HCT116 (cell line): ENCODE results near the gene RNPEPL1. TPM values are rescaled to one million over a fixed set of nuclear protein-coding genes. Genes with fewer than 3 reads are reported as not detected.

Experiments
- ATAC-seq: fragments of 200-7000 bp; cut with Tn5 transposase; 2 replicates; pipeline ENCODE4 v1.9.1; 2020; ENCODE audit warnings: mild to moderate bottlenecking, moderate library complexity
- BruUV-seq: library from RNA; stranded (reverse); fragments of 400-500 nt; replicated peaks from 2 replicates; lab custom pipeline; 2021; lab: Mats Ljungman, UMichigan
- CTCF ChIA-PET: fragments of 300-600 bp; sonication (Branson Sonifier 250); formaldehyde crosslinking; loops from one replicate; lab custom pipeline; 2021; ENCODE audit warnings: antibody characterized with exemption; lab: Charles Lee
- POLR2A ChIA-PET: fragments of 300-600, 350-600 bp; sonication (Branson Sonifier 250); formaldehyde crosslinking; loops from one replicate; lab custom pipeline; 2021; ENCODE audit warnings: antibody characterized with exemption; lab: Charles Lee
- RAD21 ChIA-PET, 2 experiments: fragments of 300-600 bp; sonication (Branson Sonifier 250); formaldehyde crosslinking; loops; one replicate each; lab custom pipeline; 2023; ENCODE audit warnings: low total read pairs in 2 of 2; ENCODE audit not compliant: uncharacterized antibody in 2 of 2, unreplicated experiment in 2 of 2, low non-redundant PET in 1 of 2; lab: Charles Lee
- DNase-seq: peaks from one replicate; pipeline ENCODE4 v3.0.0-alpha.2; 2010; ENCODE audit warnings: low read depth, low spot score
- H2AFZ ChIP-seq: fragments of 200-600 bp; shearing (Covaris generic), sonication (generic); 2 replicates; pipeline ENCODE4 v1.6.1; 2017; ENCODE audit warnings: low read depth, mixed run types, mixed read lengths, antibody characterized with exemption, low read length; ENCODE audit not compliant: poor library complexity, severe bottlenecking
- H3K27ac ChIP-seq: 2 replicates; pipeline ENCODE4 v1.5.1; 2012; ENCODE audit warnings: low read depth, low read length
- H3K27me3 ChIP-seq: fragments of 200-600 bp; sonication (generic); 2 replicates; pipeline ENCODE4 v1.6.1; 2016; ENCODE audit warnings: mixed run types, low read length, mixed read lengths; ENCODE audit not compliant: insufficient read depth
- H3K36me3 ChIP-seq, 2 experiments: fragments of 200-500 bp in 1 of 2; fragments of 200-600 bp in 1 of 2; sonication (Bioruptor generic) in 1 of 2; sonication (generic) in 1 of 2; 2 replicates each; pipeline versions ENCODE4 v1.5.1 to v1.6.1; 2014 to 2016; ENCODE audit warnings: low read length in 2 of 2, inconsistent platforms in 1 of 2, mixed read lengths in 1 of 2, mixed run types in 1 of 2; ENCODE audit not compliant: insufficient read depth in 2 of 2, control insufficient read depth in 1 of 2
- H3K4me1 ChIP-seq, 2 experiments: fragments of 200-600 bp in 1 of 2; sonication (generic) in 1 of 2; 2 replicates each; pipeline versions ENCODE4 v1.5.1 to v1.6.1; 2012 to 2017; ENCODE audit warnings: low read length in 2 of 2, inconsistent platforms in 1 of 2, mild to moderate bottlenecking in 1 of 2, mixed read lengths in 1 of 2, mixed run types in 1 of 2, moderate library complexity in 1 of 2; ENCODE audit not compliant: insufficient read depth in 2 of 2, control insufficient read depth in 1 of 2
- H3K4me2 ChIP-seq: fragments of 200-600 bp; sonication (generic); 2 replicates; pipeline ENCODE4 v1.6.1; 2017; ENCODE audit warnings: mixed run types, low read length, mixed read lengths
- H3K4me3 ChIP-seq, 2 experiments: fragments of 200-600 bp in 1 of 2; sonication (generic) in 1 of 2; replicated peaks in 1 of 2; 2 replicates each; pipeline ENCODE4 v1.5.1; 2011 to 2016; ENCODE audit warnings: low read length in 2 of 2, control low read depth in 1 of 2, low read depth in 1 of 2, mild to moderate bottlenecking in 1 of 2, mixed read lengths in 1 of 2, mixed run types in 1 of 2
- H3K79me2 ChIP-seq: fragments of 200-600 bp; sonication (generic); 2 replicates; pipeline ENCODE4 v1.6.1; 2017; ENCODE audit warnings: mild to moderate bottlenecking, mixed run types, low read length, moderate library complexity, mixed read lengths; ENCODE audit not compliant: insufficient read depth
- H3K9ac ChIP-seq: fragments of 200-600 bp; sonication (generic); 2 replicates; pipeline ENCODE4 v1.6.1; 2016; ENCODE audit warnings: low read length, mixed read lengths
- H3K9me2 ChIP-seq: fragments of 200-600 bp; sonication (generic), shearing (Covaris generic); 2 replicates; pipeline ENCODE4 v1.6.1; 2017; ENCODE audit warnings: mixed run types, mild to moderate bottlenecking, moderate library complexity; ENCODE audit not compliant: insufficient read depth
- H3K9me3 ChIP-seq, 2 experiments: fragments of 200-500 bp in 1 of 2; fragments of 200-600 bp in 1 of 2; sonication (Bioruptor generic) in 1 of 2; sonication (generic) in 1 of 2; 2 replicates each; pipeline ENCODE4 v1.6.1; 2014 to 2017; ENCODE audit warnings: low read length in 2 of 2, mixed read lengths in 2 of 2, inconsistent platforms in 1 of 2, low read depth in 1 of 2, mild to moderate bottlenecking in 1 of 2, mixed run types in 1 of 2, moderate library complexity in 1 of 2; ENCODE audit not compliant: control insufficient read depth in 1 of 2, insufficient read depth in 1 of 2
- H4K20me1 ChIP-seq: fragments of 200-600 bp; sonication (generic), shearing (Covaris generic); 2 replicates; pipeline ENCODE4 v1.6.1; 2017; ENCODE audit warnings: mixed run types, mild to moderate bottlenecking, moderate library complexity; ENCODE audit not compliant: insufficient read depth
- EGR1 ChIP-seq: IDR thresholded peaks from 2 replicates; pipeline ENCODE4 v1.6.1; 2012; ENCODE audit warnings: low read depth
- EZH2phosphoT487 ChIP-seq: fragments of 200-600 bp; IDR thresholded peaks from 2 replicates; pipeline ENCODE4 v1.6.1; 2018; ENCODE audit warnings: antibody characterized with exemption, borderline replicate concordance
- JUND ChIP-seq: IDR thresholded peaks from 2 replicates; pipeline ENCODE4 v1.6.1; 2012
- POLR2A ChIP-seq: IDR thresholded peaks from 2 replicates; pipeline ENCODE4 v1.7.0; 2011; ENCODE audit warnings: borderline replicate concordance; ENCODE audit not compliant: insufficient read depth, insufficient read length; ENCODE audit errors: extremely low read depth
- YY1 ChIP-seq: IDR thresholded peaks from 2 replicates; pipeline ENCODE4 v1.6.1; 2011; ENCODE audit warnings: low read length, low read depth, moderate library complexity, mild to moderate bottlenecking; ENCODE audit not compliant: insufficient replicate concordance; ENCODE audit errors: extremely low read depth
- ZBTB33 ChIP-seq: IDR thresholded peaks from 2 replicates; pipeline ENCODE4 v1.6.1; 2011; ENCODE audit warnings: mild to moderate bottlenecking, low read length, moderate library complexity; ENCODE audit not compliant: insufficient replicate concordance; ENCODE audit errors: extremely low read depth
- ZFX ChIP-seq: fragments of 450-650 bp; IDR thresholded peaks from 2 replicates; pipeline ENCODE4 v1.6.1; 2017
- intact Hi-C: fragments of 100-400 bp; cut with micrococcal nuclease; formaldehyde crosslinking; loops from 2 replicates; pipeline ENCODE4 v1.10.0; 2022
- total RNA-seq: library from RNA; stranded (reverse); gene quantifications from one replicate; pipeline ENCODE4 v1.2.1, GENCODE V29; 2021; ENCODE audit not compliant: unreplicated experiment
- TF ChIP-seq, protein P1 (sequence below): IDR thresholded peaks from 2 replicates; pipeline ENCODE4 v1.6.1; 2012
- TF ChIP-seq, protein P2 (sequence below), 3 experiments: fragments of 200-600 bp in 1 of 3; sonication (generic) in 1 of 3; IDR thresholded peaks in 2 of 3; conservative IDR thresholded peaks in 1 of 3; 2 replicates each; pipeline ENCODE4 v1.5.1; 2012 to 2017; ENCODE audit warnings: low read depth in 2 of 3, low read length in 2 of 3, antibody characterized with exemption in 1 of 3, borderline replicate concordance in 1 of 3, control low read depth in 1 of 3, mild to moderate bottlenecking in 1 of 3, mixed read lengths in 1 of 3, mixed run types in 1 of 3, moderate library complexity in 1 of 3; ENCODE audit not compliant: insufficient read depth in 1 of 3

Gene RNPEPL1
- total RNA-seq, 1 experiment from 2014 or later, result 49.7 TPM

GRCh38 chr2:240615396-240615795 is 47.1 kb downstream of the RNPEPL1 start (continued):
- no peak for TF ChIP-seq EZH2phosphoT487
- TF ChIP-seq POLR2A, result no peak
- TF ChIP-seq JUND, result no peak

- POLR2A ChIA-PET, result no interaction called here
- CTCF ChIA-PET, result no interaction called here
Observed at GRCh38 chr2:240615820-240616547, 47.7 kb downstream of the RNPEPL1 start.

More at GRCh38 chr2:240615820-240616547, 47.7 kb downstream of the RNPEPL1 start:
- no TSS peak for BruUV-seq
- no peaks in the 10 kb centered on the region for H3K36me3 ChIP-seq
- H3K27ac ChIP-seq, result no peak overlapping the region
- no peak overlapping the region for H3K4me2 ChIP-seq
- no peaks in the 10 kb centered on the region for H3K27me3 ChIP-seq
- H3K9me2 ChIP-seq, result no peaks in the 10 kb centered on the region
- H4K20me1 ChIP-seq, result no peaks in the 10 kb centered on the region
- no peak for ATAC-seq
- no peaks in the 10 kb centered on the region for H3K79me2 ChIP-seq
- no peak for DNase-seq
- peaks cover 0 to 11% of the 10 kb centered on the region in 2 experiments; a peak in 2 of 4 replicates for H3K9me3 ChIP-seq
- TF ChIP-seq, protein P1, sequence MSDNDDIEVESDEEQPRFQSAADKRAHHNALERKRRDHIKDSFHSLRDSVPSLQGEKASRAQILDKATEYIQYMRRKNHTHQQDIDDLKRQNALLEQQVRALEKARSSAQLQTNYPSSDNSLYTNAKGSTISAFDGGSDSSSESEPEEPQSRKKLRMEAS, result no peak
- no peak for TF ChIP-seq ZBTB33
- TF ChIP-seq EGR1, result no peak
- no peak for TF ChIP-seq ZFX
- TF ChIP-seq YY1, result no peak
- TF ChIP-seq, protein P2, sequence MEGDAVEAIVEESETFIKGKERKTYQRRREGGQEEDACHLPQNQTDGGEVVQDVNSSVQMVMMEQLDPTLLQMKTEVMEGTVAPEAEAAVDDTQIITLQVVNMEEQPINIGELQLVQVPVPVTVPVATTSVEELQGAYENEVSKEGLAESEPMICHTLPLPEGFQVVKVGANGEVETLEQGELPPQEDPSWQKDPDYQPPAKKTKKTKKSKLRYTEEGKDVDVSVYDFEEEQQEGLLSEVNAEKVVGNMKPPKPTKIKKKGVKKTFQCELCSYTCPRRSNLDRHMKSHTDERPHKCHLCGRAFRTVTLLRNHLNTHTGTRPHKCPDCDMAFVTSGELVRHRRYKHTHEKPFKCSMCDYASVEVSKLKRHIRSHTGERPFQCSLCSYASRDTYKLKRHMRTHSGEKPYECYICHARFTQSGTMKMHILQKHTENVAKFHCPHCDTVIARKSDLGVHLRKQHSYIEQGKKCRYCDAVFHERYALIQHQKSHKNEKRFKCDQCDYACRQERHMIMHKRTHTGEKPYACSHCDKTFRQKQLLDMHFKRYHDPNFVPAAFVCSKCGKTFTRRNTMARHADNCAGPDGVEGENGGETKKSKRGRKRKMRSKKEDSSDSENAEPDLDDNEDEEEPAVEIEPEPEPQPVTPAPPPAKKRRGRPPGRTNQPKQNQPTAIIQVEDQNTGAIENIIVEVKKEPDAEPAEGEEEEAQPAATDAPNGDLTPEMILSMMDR (IDR thresholded peaks at IDR 0.05 in 2 of 3, conservative IDR thresholded peaks at IDR 0.05 in 1 of 3; ENCODE audit: borderline replicate concordance in 1 of 3, insufficient read depth in 1 of 3, low read depth in 2 of 3, low read length in 2 of 3), result no peak
- H2AFZ ChIP-seq, result no peak overlapping the region
- H3K4me1 ChIP-seq, result no peaks in the 10 kb centered on the region
- no peak overlapping the region for H3K9ac ChIP-seq
- intact Hi-C loops, result no loop called here
- H3K4me3 ChIP-seq, result no peak overlapping the region
- RAD21 ChIA-PET, result no interaction called here
